A549 (cell line): ENCODE results near the gene CASK. TPM values are rescaled to one million over a fixed set of nuclear protein-coding genes. Genes with fewer than 3 reads are reported as not detected.

Experiments used
- ATAC-seq, 2 experiments: fragments of 200-7000 bp in 1 of 2; fragments of >200 bp in 1 of 2; cut with Nextera tagmentation in 1 of 2; cut with Tn5 transposase in 1 of 2; 3 replicates each; pipeline versions ENCODE4 v1.8.0 to v1.9.1; 2018 to 2020; ENCODE audit warnings: mild to moderate bottlenecking in 1 of 2, moderate library complexity in 1 of 2
- CTCF ChIA-PET: fragments of 300-600 bp; sonication (Branson Sonifier 250); formaldehyde crosslinking; extraction: SDS; loops from one replicate; lab custom pipeline; 2021; ENCODE audit warnings: antibody characterized with exemption, inconsistent platforms; lab: Yijun Ruan, JAX
- POLR2A ChIA-PET: fragments of 350-600 bp; formaldehyde crosslinking; extraction: SDS; loops from one replicate; lab custom pipeline; 2021; ENCODE audit warnings: antibody characterized with exemption, inconsistent platforms; lab: Yijun Ruan, JAX
- DNase-seq, 2 experiments: peaks; one replicate each; pipeline versions ENCODE4 v3.0.0 to v3.0.0-alpha.2; 2011 to 2016; ENCODE audit warnings: low read depth in 1 of 2, low spot score in 1 of 2
- FAIRE-seq: peaks from 2 replicates; lab custom pipeline; 2011; peaks lifted over from hg19 to GRCh38; lab: Jason Lieb, UNC
- H3K27ac ChIP-seq, 2 experiments: fragments of >200 bp; sonication (Bioruptor Twin); formaldehyde crosslinking; 3 replicates each; pipeline ENCODE4 v1.5.1; 2016 to 2017
- H3K4me1 ChIP-seq: fragments of >200 bp; sonication (Bioruptor Twin); formaldehyde crosslinking; 3 replicates; pipeline ENCODE4 v1.6.1; 2016
- H3K4me2 ChIP-seq: fragments of >200 bp; sonication (Bioruptor Twin); formaldehyde crosslinking; 3 replicates; pipeline ENCODE4 v1.6.1; 2016
- H3K4me3 ChIP-seq: fragments of >200 bp; sonication (Bioruptor Twin); formaldehyde crosslinking; 3 replicates; pipeline ENCODE4 v1.5.1; 2016
- H3K9me3 ChIP-seq: fragments of >200 bp; sonication (Bioruptor Twin); formaldehyde crosslinking; 3 replicates; pipeline ENCODE4 v1.6.1; 2016
- ATOH8 ChIP-seq: fragments of 250-450 bp; sonication (Bioruptor Pico); IDR thresholded peaks from 2 replicates; pipeline ENCODE4 v1.5.0; 2020; ENCODE audit warnings: low read depth, mild to moderate bottlenecking, moderate library complexity
- BCL3 ChIP-seq: fragments of >200 bp; sonication (Bioruptor Twin); formaldehyde crosslinking; IDR thresholded peaks from 3 replicates; pipeline ENCODE4 v1.6.1; 2016
- CBX8 ChIP-seq: fragments of 200-600 bp; sonication (generic); IDR thresholded peaks from 2 replicates; pipeline ENCODE4 v1.6.1; 2016
- CEBPB ChIP-seq, 2 experiments: fragments of >200 bp in 1 of 2; sonication (Bioruptor Twin) in 1 of 2; formaldehyde crosslinking in 1 of 2; IDR thresholded peaks; 2 replicates each; pipeline ENCODE4 v1.6.1; 2012 to 2016
- EHF ChIP-seq: fragments of 250-450 bp; sonication (Bioruptor Pico); IDR thresholded peaks from 2 replicates; pipeline ENCODE4 v1.5.0; 2020; ENCODE audit warnings: mild to moderate bottlenecking
- EHMT2 ChIP-seq: fragments of 200-600 bp; sonication (generic); IDR thresholded peaks from 2 replicates; pipeline ENCODE4 v1.6.1; 2016; ENCODE audit warnings: antibody characterized with exemption, low read depth, mild to moderate bottlenecking, moderate library complexity
- EP300 ChIP-seq, 2 experiments: fragments of >200 bp; sonication (Bioruptor Twin); formaldehyde crosslinking; IDR thresholded peaks; 2 replicates in 1 of 2; 3 replicates in 1 of 2; pipeline ENCODE4 v1.6.1; 2016 to 2017
- FOXS1 ChIP-seq: fragments of 250-450 bp; sonication (Bioruptor Pico); IDR thresholded peaks from 2 replicates; pipeline ENCODE4 v1.5.0; 2020; ENCODE audit warnings: mild to moderate bottlenecking, moderate library complexity
- HDAC2 ChIP-seq: fragments of 200-600 bp; sonication (generic); IDR thresholded peaks from 2 replicates; pipeline ENCODE4 v1.6.1; 2016
- HMGXB4 ChIP-seq: fragments of 250-450 bp; sonication (Bioruptor Pico); IDR thresholded peaks from 2 replicates; pipeline ENCODE4 v1.5.0; 2021; ENCODE audit warnings: mild to moderate bottlenecking, moderate library complexity, borderline replicate concordance
- NPAS2 ChIP-seq: fragments of 250-450 bp; sonication (Bioruptor Pico); IDR thresholded peaks from 2 replicates; pipeline ENCODE4 v1.8.0; 2022; ENCODE audit warnings: mild to moderate bottlenecking, moderate library complexity, borderline replicate concordance
- NR3C1 ChIP-seq: fragments of >200 bp; sonication (Bioruptor Twin); formaldehyde crosslinking; IDR thresholded peaks from 3 replicates; pipeline ENCODE4 v1.6.1; 2017
- POLR2AphosphoS2 ChIP-seq: conservative IDR thresholded peaks from 2 replicates; pipeline ENCODE4 v1.6.1; 2012; ENCODE audit warnings: low read length, improper control_type of control experiment, inconsistent platforms
- RAD21 ChIP-seq, 2 experiments: fragments of >200 bp in 1 of 2; sonication (Bioruptor Twin) in 1 of 2; formaldehyde crosslinking in 1 of 2; IDR thresholded peaks in 1 of 2; conservative IDR thresholded peaks in 1 of 2; 2 replicates in 1 of 2; 3 replicates in 1 of 2; pipeline ENCODE4 v1.6.1; 2012 to 2018; ENCODE audit warnings: inconsistent platforms in 1 of 2
- RCOR1 ChIP-seq: fragments of 150-350 bp; IDR thresholded peaks from 2 replicates; pipeline ENCODE4 v1.6.1; 2014; ENCODE audit warnings: antibody characterized with exemption, low read length, low read depth
- REST ChIP-seq: fragments of 200-600 bp; sonication (generic); IDR thresholded peaks from 2 replicates; pipeline ENCODE4 v1.6.1; 2016; ENCODE audit warnings: antibody characterized with exemption, mild to moderate bottlenecking, moderate library complexity
- ZFP36 ChIP-seq: fragments of 450-650 bp; IDR thresholded peaks from 2 replicates; pipeline ENCODE4 v1.6.1; 2014; ENCODE audit warnings: borderline replicate concordance; ENCODE audit not compliant: partially characterized antibody
- whole genome bisulfite sequencing: methylation state at CpG from one replicate; pipeline ENCODE4 v1.1.6; 2017; ENCODE audit errors: missing lambda C conversion rate; 5-methylcytosine and 5-hydroxymethylcytosine counted together
- polyA plus RNA-seq, 4 experiments: library from polyadenylated mRNA; depleted of rRNA in 3 of 4; stranded (reverse); fragments of >200 nt; fragmentation: RNase III in 1 of 4; extraction: RNeasy Plus Mini Kit Qiagen cat#74134 plus additional on column Dnase treatment in 1 of 4; gene quantifications; 2 replicates in 3 of 4; 3 replicates in 1 of 4; pipeline ENCODE4 v1.2.3, GENCODE V29; 2011 to 2017

The CASK gene
- polyA plus RNA-seq, 2 of the 4 experiments (the other 2 are of a cell fraction), result 23.3 to 57.6 TPM

- Histone ChIP-seq H3K9me3 (no peaks in the 10 kb centered on the region), H3K27ac (no peak overlapping the region), H3K4me1 (no peaks in the 10 kb centered on the region), H3K4me3 (no peak overlapping the region), H3K4me2 (no peak overlapping the region)
- POLR2A ChIA-PET, result no interaction called here
- WGBS, result no CpG with 5 or more reads among the region's 1 CpG
- no peak for TF ChIP-seq HMGXB4 (CRISPR knock-in tag)
- TF ChIP-seq NPAS2, result no peak
- no peak for FAIRE-seq
- CTCF ChIA-PET, result no interaction called here
- ATAC-seq, result no peak
- DNase-seq, result no peak
Measured at GRCh38 chrX:41604766-41605543, 318.4 kb downstream of the CASK start.

GRCh38 chrX:41604177-41604576 lies 319.2 kb downstream of the CASK start:
- no peak overlapping the region for H3K4me3 ChIP-seq
- FAIRE-seq, result peak; percentile 79
- 98% methylated on average over 2 of the region's 2 CpGs for WGBS
- no peaks in the 10 kb centered on the region for H3K4me1 ChIP-seq
- DNase-seq, result no peak
- ChIA-PET CTCF (no interaction called here), POLR2A (no interaction called here)
- no peak overlapping the region for H3K4me2 ChIP-seq
- ATAC-seq, result no peak
- no peaks in the 10 kb centered on the region for H3K9me3 ChIP-seq
- TF ChIP-seq EHF (CRISPR knock-in tag) (no peak), EHMT2 (no peak), EP300 (IDR thresholded peaks at IDR 0.05) (no peak), POLR2AphosphoS2 (no peak), ATOH8 (no peak), CBX8 (no peak), HMGXB4 (CRISPR knock-in tag) (no peak), NPAS2 (no peak), RCOR1 (no peak), NR3C1 (no peak), CEBPB (IDR thresholded peaks at IDR 0.05) (no peak), FOXS1 (no peak), HDAC2 (no peak), RAD21 (conservative IDR thresholded peaks at IDR 0.05 in 1 of 2, IDR thresholded peaks at IDR 0.05 in 1 of 2) (no peak), BCL3 (no peak), ZFP36 (no peak), REST (no peak)
- no peak overlapping the region for H3K27ac ChIP-seq
